HepG2 (cell line): ENCODE results near the gene AFTPH. TPM values are rescaled to one million over a fixed set of nuclear protein-coding genes. Genes with fewer than 3 reads are reported as not detected.

ENCODE experiments used
- ATF1 ChIP-seq: IDR thresholded peaks from 2 replicates; pipeline ENCODE4 v1.6.1; 2016; ENCODE audit warnings: mild to moderate bottlenecking, control low read depth
- FOXO1 ChIP-seq: sonication (generic); formaldehyde crosslinking; IDR thresholded peaks from 2 replicates; pipeline ENCODE4 v1.4.0; 2020; ENCODE audit warnings: missing genetic modification reagents
- MED13 ChIP-seq: sonication (generic); formaldehyde crosslinking; IDR thresholded peaks from 2 replicates; pipeline ENCODE4 v1.5.0; 2020; ENCODE audit warnings: missing genetic modification reagents
- NFIC ChIP-seq: IDR thresholded peaks from 2 replicates; pipeline ENCODE4 v1.6.1; 2012; ENCODE audit warnings: mild to moderate bottlenecking, low read length, inconsistent platforms
- STAG1 ChIP-seq: sonication (generic); formaldehyde crosslinking; IDR thresholded peaks from 2 replicates; pipeline ENCODE4 v1.4.0; 2020; ENCODE audit warnings: missing genetic modification reagents
- ZNF136 ChIP-seq: sonication (generic); formaldehyde crosslinking; IDR thresholded peaks from 2 replicates; pipeline ENCODE4 v1.8.1; 2022; ENCODE audit warnings: low read depth, mild to moderate bottlenecking, moderate library complexity, missing genetic modification reagents
- ZNF326 ChIP-seq: sonication (generic); formaldehyde crosslinking; IDR thresholded peaks from 2 replicates; pipeline ENCODE4 v1.4.0; 2020; ENCODE audit warnings: missing genetic modification reagents, borderline replicate concordance
- ZNF768 ChIP-seq: sonication (generic); formaldehyde crosslinking; IDR thresholded peaks from 2 replicates; pipeline ENCODE4 v1.4.0; 2020; ENCODE audit warnings: missing genetic modification reagents
- ZNF841 ChIP-seq: sonication (generic); formaldehyde crosslinking; IDR thresholded peaks from 2 replicates; pipeline ENCODE4 v1.8.1; 2023; ENCODE audit warnings: missing genetic modification reagents, borderline replicate concordance
- polyA plus RNA-seq, 8 experiments: library from polyadenylated mRNA; depleted of rRNA in 3 of 8; stranded (reverse) in 7 of 8; unstranded in 1 of 8; fragments of >200 nt; fragmentation: Illumina TruSeq in 4 of 8; extraction: Trizol in 4 of 8; gene quantifications; 2 replicates each; pipeline versions ENCODE4 v1.2.1 to v1.2.3, GENCODE V29; 2011 to 2016; ENCODE audit warnings: low read depth in 4 of 8, missing spikeins in 1 of 8, mixed read lengths in 1 of 8; ENCODE audit not compliant: insufficient read depth in 1 of 8
- total RNA-seq, 5 experiments: library from RNA; depleted of rRNA; stranded (reverse); fragments of >200 nt; fragmentation: Illumina TruSeq; extraction: Trizol; gene quantifications; 2 replicates each; pipeline ENCODE4 v1.2.3, GENCODE V29; 2016; ENCODE audit warnings: low read depth in 1 of 5
- TF ChIP-seq, protein P1 (sequence below): sonication (generic); formaldehyde crosslinking; IDR thresholded peaks from 2 replicates; pipeline ENCODE4 v1.5.0; 2020; ENCODE audit warnings: missing genetic modification reagents
- TF ChIP-seq, protein P2 (sequence below): sonication (generic); formaldehyde crosslinking; IDR thresholded peaks from 2 replicates; pipeline ENCODE4 v1.4.0; 2020; ENCODE audit warnings: missing genetic modification reagents
- TF ChIP-seq, protein P3 (sequence below): sonication (generic); formaldehyde crosslinking; IDR thresholded peaks from 2 replicates; pipeline ENCODE4 v1.5.0; 2020; ENCODE audit warnings: mild to moderate bottlenecking, missing genetic modification reagents, borderline replicate concordance

The AFTPH gene
- total and polyA plus RNA-seq, 2 of the 13 experiments (the other 11 are each of a cell fraction or from before 2014, with no cell fraction given), result 27.5 to 36.8 TPM

DNA sequence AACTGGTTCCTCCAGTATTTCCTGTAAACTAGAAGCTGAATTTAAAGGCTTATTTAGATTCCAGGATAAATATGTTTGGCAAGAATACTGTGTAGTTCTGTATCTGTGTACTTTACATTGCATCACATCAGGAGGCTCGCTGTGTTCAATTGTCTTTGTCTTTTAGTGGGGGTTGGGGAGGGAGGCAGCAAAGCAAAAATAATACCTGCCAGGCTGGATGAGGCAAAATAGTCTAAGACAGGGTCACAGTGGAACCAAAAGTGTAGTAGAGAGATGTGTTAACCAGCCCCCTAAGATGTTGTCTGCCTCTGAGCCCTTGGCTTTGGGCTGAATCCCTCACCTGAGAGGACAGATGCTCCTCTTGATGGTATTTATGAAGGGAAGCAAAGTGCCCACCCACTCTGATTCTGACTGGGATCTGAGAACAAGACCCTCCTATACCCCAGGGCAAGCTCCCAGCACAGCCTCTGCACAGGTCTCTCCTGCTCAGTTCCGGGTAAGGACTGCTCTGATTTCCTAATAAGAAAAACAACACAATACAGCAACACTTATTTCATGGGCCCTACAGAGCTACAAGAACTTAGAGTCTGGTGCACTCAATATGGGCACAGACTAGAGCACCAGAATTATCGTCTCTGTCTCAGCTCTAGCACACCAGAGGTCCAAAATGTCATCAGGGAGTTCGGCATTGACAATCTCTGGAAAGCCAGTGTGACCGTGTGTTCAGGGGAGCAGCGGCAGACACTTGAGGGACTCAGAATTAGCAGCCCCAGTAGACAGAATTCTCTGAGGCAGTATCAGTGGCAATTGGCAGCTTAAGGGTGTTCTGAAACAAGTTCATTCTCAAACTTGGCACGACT lies 7.2 kb upstream of the AFTPH start (continued):
- TF ChIP-seq FOXO1 (CRISPR knock-in tag) (no peak; the same call in 1 of the 2 replicates), ZNF768 (CRISPR knock-in tag) (no peak), ZNF326 (CRISPR knock-in tag) (no peak), ZNF841 (CRISPR knock-in tag) (no peak), MED13 (no peak), ATF1 (CRISPR knock-in tag) (no peak), ZNF136 (CRISPR knock-in tag) (no peak), STAG1 (CRISPR knock-in tag) (no peak), NFIC (0 out of 2 replicates have a peak, but pooled peaks have one; percentile 39)
- TF ChIP-seq, protein P1, sequence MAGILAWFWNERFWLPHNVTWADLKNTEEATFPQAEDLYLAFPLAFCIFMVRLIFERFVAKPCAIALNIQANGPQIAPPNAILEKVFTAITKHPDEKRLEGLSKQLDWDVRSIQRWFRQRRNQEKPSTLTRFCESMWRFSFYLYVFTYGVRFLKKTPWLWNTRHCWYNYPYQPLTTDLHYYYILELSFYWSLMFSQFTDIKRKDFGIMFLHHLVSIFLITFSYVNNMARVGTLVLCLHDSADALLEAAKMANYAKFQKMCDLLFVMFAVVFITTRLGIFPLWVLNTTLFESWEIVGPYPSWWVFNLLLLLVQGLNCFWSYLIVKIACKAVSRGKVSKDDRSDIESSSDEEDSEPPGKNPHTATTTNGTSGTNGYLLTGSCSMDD (CRISPR knock-in tag), result no peak
- TF ChIP-seq, protein P2, sequence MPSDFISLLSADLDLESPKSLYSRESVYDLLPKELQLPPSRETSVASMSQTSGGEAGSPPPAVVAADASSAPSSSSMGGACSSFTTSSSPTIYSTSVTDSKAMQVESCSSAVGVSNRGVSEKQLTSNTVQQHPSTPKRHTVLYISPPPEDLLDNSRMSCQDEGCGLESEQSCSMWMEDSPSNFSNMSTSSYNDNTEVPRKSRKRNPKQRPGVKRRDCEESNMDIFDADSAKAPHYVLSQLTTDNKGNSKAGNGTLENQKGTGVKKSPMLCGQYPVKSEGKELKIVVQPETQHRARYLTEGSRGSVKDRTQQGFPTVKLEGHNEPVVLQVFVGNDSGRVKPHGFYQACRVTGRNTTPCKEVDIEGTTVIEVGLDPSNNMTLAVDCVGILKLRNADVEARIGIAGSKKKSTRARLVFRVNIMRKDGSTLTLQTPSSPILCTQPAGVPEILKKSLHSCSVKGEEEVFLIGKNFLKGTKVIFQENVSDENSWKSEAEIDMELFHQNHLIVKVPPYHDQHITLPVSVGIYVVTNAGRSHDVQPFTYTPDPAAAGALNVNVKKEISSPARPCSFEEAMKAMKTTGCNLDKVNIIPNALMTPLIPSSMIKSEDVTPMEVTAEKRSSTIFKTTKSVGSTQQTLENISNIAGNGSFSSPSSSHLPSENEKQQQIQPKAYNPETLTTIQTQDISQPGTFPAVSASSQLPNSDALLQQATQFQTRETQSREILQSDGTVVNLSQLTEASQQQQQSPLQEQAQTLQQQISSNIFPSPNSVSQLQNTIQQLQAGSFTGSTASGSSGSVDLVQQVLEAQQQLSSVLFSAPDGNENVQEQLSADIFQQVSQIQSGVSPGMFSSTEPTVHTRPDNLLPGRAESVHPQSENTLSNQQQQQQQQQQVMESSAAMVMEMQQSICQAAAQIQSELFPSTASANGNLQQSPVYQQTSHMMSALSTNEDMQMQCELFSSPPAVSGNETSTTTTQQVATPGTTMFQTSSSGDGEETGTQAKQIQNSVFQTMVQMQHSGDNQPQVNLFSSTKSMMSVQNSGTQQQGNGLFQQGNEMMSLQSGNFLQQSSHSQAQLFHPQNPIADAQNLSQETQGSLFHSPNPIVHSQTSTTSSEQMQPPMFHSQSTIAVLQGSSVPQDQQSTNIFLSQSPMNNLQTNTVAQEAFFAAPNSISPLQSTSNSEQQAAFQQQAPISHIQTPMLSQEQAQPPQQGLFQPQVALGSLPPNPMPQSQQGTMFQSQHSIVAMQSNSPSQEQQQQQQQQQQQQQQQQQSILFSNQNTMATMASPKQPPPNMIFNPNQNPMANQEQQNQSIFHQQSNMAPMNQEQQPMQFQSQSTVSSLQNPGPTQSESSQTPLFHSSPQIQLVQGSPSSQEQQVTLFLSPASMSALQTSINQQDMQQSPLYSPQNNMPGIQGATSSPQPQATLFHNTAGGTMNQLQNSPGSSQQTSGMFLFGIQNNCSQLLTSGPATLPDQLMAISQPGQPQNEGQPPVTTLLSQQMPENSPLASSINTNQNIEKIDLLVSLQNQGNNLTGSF (CRISPR knock-in tag), result no peak
- TF ChIP-seq, protein P3, sequence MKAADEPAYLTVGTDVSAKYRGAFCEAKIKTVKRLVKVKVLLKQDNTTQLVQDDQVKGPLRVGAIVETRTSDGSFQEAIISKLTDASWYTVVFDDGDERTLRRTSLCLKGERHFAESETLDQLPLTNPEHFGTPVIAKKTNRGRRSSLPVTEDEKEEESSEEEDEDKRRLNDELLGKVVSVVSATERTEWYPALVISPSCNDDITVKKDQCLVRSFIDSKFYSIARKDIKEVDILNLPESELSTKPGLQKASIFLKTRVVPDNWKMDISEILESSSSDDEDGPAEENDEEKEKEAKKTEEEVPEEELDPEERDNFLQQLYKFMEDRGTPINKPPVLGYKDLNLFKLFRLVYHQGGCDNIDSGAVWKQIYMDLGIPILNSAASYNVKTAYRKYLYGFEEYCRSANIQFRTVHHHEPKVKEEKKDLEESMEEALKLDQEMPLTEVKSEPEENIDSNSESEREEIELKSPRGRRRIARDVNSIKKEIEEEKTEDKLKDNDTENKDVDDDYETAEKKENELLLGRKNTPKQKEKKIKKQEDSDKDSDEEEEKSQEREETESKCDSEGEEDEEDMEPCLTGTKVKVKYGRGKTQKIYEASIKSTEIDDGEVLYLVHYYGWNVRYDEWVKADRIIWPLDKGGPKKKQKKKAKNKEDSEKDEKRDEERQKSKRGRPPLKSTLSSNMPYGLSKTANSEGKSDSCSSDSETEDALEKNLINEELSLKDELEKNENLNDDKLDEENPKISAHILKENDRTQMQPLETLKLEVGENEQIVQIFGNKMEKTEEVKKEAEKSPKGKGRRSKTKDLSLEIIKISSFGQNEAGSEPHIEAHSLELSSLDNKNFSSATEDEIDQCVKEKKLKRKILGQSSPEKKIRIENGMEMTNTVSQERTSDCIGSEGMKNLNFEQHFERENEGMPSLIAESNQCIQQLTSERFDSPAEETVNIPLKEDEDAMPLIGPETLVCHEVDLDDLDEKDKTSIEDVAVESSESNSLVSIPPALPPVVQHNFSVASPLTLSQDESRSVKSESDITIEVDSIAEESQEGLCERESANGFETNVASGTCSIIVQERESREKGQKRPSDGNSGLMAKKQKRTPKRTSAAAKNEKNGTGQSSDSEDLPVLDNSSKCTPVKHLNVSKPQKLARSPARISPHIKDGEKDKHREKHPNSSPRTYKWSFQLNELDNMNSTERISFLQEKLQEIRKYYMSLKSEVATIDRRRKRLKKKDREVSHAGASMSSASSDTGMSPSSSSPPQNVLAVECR, result peak; percentile 36; the same call in 1 of the 2 replicates
